HTERT RPE-1 (cell line): ENCODE measurements around the gene NHERF2.
"Not testable (repeated sequence)": the region's sequence is repeated elsewhere in the genome, so short reads cannot be mapped to it uniquely, and the experiment has no call there.

Experiments
- in situ Hi-C: fragments of 300-500 bp; cut with MboI; formaldehyde crosslinking; loops from 4 replicates; pipeline ENCODE4 v1.14.3; 2020; ENCODE audit warnings: low sequenced_read_pairs

Gene NHERF2

DNA sequence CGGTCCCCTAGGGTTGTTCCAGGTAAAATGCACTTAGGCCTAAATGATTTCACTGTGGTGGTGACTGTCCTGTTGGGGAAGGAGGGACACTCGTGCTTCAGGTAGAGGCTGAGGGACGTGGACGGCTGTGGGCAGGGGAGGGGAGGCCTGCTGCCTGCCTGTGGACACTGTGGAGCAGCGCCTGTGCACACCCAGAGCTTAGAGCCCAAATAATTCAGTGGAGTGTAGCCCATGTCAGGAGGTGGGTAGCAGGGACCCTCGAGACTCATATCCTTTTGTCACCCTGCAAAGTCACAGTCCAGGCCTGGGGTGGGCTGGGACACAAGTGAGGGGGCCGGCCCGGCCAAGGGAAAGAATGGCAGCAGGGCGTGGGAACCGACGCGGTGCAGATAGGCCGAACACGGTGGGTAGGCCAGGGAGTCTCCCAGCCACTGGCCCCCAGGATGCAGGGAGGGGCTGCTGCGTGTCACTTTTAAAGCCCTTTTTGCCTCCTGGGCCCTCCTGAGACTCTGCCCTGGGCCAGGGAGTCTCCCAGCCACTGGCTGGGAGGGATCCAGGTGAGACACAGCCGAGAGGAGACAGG is 733 bp upstream of the NHERF2 start:
- in situ Hi-C loops, result no loop called here

DNA sequence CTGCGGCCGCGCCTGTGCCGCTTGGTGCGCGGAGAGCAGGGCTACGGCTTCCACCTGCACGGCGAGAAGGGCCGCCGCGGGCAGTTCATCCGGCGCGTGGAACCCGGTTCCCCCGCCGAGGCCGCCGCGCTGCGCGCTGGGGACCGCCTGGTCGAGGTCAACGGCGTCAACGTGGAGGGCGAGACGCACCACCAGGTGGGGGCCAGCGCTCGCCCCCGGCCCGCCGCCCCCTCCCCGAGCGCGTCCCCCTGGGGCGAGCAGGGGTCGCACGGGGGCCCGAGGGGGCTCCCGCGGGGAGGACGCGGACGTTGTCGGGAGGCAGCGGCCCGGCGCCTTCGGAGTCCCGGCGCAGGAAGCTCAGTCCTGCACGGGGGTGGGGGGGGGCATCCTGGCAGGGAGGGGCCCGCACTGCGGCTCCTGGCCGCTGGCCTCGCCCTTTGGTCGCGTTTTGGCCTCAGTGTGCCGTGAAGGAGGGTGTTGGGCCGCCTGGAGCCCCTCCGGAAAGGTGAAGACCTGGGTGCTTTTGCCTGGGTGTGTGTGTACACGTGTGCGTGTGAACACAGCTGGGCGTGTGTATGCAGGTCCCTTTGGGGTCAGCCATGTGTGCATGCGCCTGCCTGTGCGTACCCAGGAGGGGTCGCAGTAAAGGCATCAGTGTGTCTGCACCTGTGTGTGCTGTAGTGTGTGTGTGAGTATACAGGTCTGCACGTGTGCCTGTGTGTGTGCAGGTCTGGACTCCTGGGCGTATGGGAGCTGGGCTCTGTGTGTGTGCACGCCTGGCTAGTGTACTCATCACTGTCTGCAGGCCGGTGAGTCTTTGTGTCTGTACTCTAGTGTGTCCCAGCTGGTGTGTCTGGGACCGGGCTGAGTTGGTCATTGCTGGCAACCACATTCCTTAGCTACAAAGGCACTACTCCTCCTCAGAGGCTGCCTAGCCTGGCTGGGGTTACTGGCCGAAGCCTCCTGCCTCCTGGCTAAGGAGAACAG is 615 bp downstream of the NHERF2 start:
- in situ Hi-C loops, result no loop called here

GRCh38 chr16:2028146-2028545 is 1.4 kb downstream of the NHERF2 start:
- in situ Hi-C loops, result no loop called here

DNA sequence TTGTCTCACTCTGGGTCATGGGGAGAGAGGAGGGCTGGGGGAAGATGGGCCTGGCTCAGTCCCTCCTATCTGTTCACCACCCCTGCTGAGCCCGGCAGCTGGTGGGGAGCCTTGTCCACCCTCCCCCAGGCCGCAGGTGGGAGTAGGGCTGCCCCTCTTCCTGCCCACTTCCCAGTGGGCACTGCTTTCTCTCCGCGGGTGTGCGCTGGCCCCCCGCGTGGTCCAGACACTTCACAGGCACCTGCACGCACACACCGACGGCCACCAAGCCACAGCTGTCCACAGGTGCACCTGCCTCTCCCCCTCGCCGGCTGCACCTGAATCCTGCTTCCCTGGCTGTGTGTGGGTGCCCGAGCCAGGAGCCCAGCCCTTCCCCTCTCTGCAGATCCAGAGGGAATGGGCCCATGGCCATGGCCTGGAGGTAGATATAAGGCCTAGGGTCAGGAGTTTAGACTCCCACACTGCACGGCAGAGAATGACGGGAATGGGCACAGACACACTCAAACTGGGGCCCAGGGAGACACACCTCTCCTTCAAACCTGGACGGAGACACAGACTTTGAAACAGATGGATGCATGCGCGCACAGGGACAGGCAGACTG is 2.0 kb downstream of the NHERF2 start:
- in situ Hi-C loops, result no loop called here

- in situ Hi-C loops, result no loop called here
Measured at GRCh38 chr16:2029350-2029749, 2.6 kb downstream of the NHERF2 start.

GRCh38 chr16:2030036-2030435 is 3.3 kb downstream of the NHERF2 start:
- in situ Hi-C loops, result no loop called here

DNA sequence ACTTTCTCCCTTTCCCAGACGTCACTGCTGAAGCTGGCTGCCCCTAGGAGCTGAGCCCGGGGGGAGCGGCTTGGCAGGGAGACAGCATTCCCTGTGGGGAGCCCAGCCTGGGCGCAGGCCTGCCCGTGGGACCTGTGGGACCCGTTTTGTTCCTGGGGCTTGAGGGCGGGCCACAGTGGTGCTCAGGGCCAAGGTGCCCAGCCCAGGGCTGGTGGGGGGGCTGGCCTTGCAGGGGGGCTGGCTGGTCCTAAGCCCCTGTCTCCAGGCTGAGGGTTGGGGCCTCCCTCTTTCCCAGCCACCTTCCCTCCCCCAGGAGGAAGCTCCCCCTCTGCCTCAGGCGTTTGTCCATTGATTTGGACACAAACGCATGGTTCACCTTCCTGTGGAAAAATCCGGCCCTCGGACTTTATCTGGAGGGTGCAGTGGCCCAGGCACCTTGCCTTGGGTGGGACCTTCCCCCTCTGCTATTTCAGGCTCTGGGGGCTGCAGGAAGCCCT is 4.4 kb downstream of the NHERF2 start:
- in situ Hi-C loops, result no loop called here

- in situ Hi-C loops, result no loop called here
Measured at GRCh38 chr16:2032285-2033056, 5.8 kb downstream of the NHERF2 start.

GRCh38 chr16:2033057-2033908 is 6.6 kb downstream of the NHERF2 start:
- in situ Hi-C loops, result no loop called here

- in situ Hi-C loops, result not testable (repeated sequence)
Measured at GRCh38 chr16:2033909-2034695, 7.4 kb downstream of the NHERF2 start.

- in situ Hi-C loops, result no loop called here
Measured at GRCh38 chr16:2034696-2035430, 8.2 kb downstream of the NHERF2 start.

- in situ Hi-C loops, result no loop called here
Measured at GRCh38 chr16:2035431-2036199, 8.9 kb downstream of the NHERF2 start.

- in situ Hi-C loops, result no loop called here
Measured at GRCh38 chr16:2036200-2036966, 9.7 kb downstream of the NHERF2 start.

DNA sequence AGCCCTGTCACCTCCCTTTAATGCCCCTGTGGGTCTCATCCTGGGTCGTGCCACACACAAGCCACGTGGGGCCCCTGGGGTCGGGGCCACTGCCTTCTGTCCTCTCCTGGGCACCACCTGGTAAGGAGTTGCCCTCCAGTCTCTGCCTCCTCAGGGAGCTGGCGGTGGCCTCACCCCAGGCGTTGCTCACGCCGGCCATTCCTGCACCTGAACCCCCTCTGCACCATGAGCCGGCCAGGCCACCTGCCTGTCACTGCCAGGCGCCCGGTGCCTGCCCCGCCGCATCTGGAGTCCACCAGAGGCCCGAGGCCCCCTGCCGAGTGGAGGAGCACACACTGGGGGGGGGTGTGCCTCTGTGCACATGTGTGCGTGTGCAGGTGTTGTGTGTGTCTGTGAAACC is 10.4 kb downstream of the NHERF2 start:
- in situ Hi-C loops, result no loop called here

- in situ Hi-C loops, result no loop called here
Measured at GRCh38 chr16:2037647-2038381, 11.1 kb downstream of the NHERF2 start.
